PFSK-1 (cell line): Measurements from ENCODE around the gene STK35.

ENCODE experiments used
- POLR2AphosphoS5 ChIP-seq: IDR thresholded peaks from 2 replicates; pipeline ENCODE4 v1.6.1; 2012; ENCODE audit warnings: low read depth, mild to moderate bottlenecking, control low read depth, low read length, moderate library complexity
- SIN3A ChIP-seq: IDR thresholded peaks from 2 replicates; pipeline ENCODE4 v1.6.1; 2012; ENCODE audit warnings: mild to moderate bottlenecking, low read length, moderate library complexity, borderline replicate concordance; ENCODE audit not compliant: insufficient read depth
- TAF1 ChIP-seq: IDR thresholded peaks from 2 replicates; pipeline ENCODE4 v1.6.1; 2012; ENCODE audit warnings: low read length, control low read depth, borderline replicate concordance; ENCODE audit not compliant: insufficient read depth

- no peak for TF ChIP-seq POLR2AphosphoS5
- no peak for TF ChIP-seq SIN3A
- TF ChIP-seq TAF1: no peak
Observed at GRCh38 chr20:2197166-2197565, 95.5 kb downstream of the STK35 start.
